AG04449 (cell line): Measurements from ENCODE around the gene TEAD1.

ENCODE experiments used
- CTCF ChIA-PET: fragments of 350-600 bp; formaldehyde crosslinking; extraction: SDS; loops from one replicate; lab custom pipeline; 2021; ENCODE audit warnings: antibody characterized with exemption; lab: Yijun Ruan, JAX
- POLR2A ChIA-PET: fragments of 400-600, 350-600 bp; formaldehyde crosslinking; extraction: SDS; loops from one replicate; lab custom pipeline; 2020; ENCODE audit warnings: antibody characterized with exemption, inconsistent platforms; lab: Yijun Ruan, JAX
- DNase-seq: peaks from one replicate; pipeline ENCODE4 v3.0.0-alpha.2; 2010; ENCODE audit warnings: low read depth, low spot score
- H3K4me3 ChIP-seq: 2 replicates; pipeline ENCODE4 v1.5.1; 2011; ENCODE audit warnings: low read depth, mild to moderate bottlenecking, control low read depth, low read length
- CTCF ChIP-seq: IDR thresholded peaks from one replicate; pipeline ENCODE4 v1.5.1; 2011; ENCODE audit warnings: mild to moderate bottlenecking, moderate library complexity, low read length, control low read depth, inconsistent platforms; ENCODE audit not compliant: insufficient read depth; ENCODE audit errors: missing control alignments

The TEAD1 gene

GRCh38 chr11:12884751-12885318 is 210.6 kb downstream of the TEAD1 start:
- CTCF ChIA-PET: interaction anchor here (0.7 to 2.5 kb wide), 3 partner anchors 9 to 554 kb away, joined by 3 to 8 read pairs (median 4); no protein-coding TSS in a partner anchor
- DNase-seq: no peak
- POLR2A ChIA-PET: no interaction called here
- no peak for TF ChIP-seq CTCF
- H3K4me3 ChIP-seq: no peak overlapping the region

DNA sequence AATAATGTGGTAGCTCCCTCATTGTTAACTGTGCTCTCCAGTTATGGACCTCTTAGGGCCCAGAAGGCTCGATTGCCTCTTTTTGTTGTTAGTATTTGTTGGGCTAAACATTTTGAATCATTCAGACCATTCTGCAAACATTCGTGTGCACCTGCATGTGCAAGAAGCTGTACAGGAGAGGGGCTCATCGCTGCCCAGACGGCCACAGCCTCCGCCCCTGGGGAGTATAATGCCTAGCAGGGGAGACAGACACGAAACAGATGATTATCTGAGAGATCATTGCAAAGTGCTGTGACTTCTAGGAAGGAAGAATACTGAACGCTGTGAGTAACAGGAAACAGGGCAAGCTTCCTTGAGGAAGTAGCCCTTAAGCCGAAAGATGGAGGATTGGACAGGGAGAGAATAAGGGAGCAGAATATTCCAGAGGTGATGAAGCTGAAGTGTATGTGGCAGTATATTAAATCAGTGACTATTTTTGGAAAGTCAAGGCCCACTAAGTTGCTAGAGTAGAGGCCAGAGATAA is 211.6 kb downstream of the TEAD1 start:
- DNase-seq: no peak
- POLR2A ChIA-PET: no interaction called here
- no peak overlapping the region for H3K4me3 ChIP-seq
- no peak for TF ChIP-seq CTCF
- CTCF ChIA-PET: interaction anchor here (0.6 to 2.5 kb wide), 7 partner anchors 9 to 597 kb away, joined by 3 to 8 read pairs (median 3); no protein-coding TSS in a partner anchor

DNA sequence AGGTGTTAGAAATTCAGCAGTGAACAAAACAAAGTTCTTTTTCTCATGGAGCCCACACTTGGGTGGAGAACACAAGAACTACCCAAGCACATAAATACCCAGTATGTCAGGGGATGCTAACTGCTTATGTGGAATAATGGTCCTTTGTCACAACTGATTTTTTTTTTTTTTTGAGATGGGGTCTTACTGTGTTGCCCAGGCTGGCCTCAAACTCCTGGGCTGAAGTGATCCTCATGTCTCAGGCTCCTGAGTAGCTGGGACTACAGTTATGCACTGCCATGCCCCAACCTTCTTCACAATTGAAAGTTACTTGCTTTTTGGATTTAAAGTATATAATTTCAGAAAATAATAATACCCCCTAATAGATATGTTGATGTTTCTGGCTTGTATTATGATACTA is 212.3 kb downstream of the TEAD1 start:
- ChIA-PET CTCF (interaction anchor here (1.0 to 2.5 kb wide), 5 partner anchors 13 to 598 kb away, joined by 3 to 8 read pairs (median 3); no protein-coding TSS in a partner anchor), POLR2A (no interaction called here)
- no peak for DNase-seq
- H3K4me3 ChIP-seq: no peak overlapping the region
- no peak for TF ChIP-seq CTCF

DNA sequence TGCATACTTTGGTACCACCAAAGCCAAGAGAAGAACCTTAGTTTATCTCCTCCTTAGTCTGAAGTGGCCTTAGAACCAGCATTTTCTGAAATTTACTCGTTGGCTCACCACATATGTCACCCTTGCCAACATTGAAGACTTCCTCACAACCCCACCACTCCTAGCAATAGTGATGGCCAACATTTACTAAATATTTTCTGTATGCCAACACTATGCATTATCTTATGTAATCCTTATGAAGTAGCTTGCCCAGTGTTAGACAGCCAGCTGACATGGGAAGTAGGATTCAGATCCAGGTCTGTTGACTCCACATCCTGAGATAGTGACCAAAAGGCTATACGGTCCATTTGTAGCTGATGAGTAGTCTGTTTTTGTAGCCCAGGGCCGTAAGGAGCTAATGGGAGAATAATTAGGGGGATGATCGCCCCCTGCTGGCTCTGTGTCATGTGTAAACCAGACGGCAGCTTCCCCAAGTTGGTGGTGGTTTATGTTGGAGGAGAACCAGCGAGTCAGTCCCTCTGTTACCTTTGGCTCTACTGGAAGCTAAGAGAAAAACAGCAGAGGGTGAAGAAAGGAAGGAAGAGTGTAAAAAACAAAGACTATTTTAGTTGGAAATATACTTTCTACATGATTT is 214.4 kb downstream of the TEAD1 start:
- peak; percentile 71 for DNase-seq
- TF ChIP-seq CTCF: peak; percentile 75
- CTCF ChIA-PET: interaction anchor here (0.7 to 7.3 kb wide), 56 partner anchors 10 to 602 kb away, joined by 3 to 82 read pairs (median 4); no protein-coding TSS in a partner anchor
- POLR2A ChIA-PET: interaction anchor here (1.0 to 1.3 kb wide), 4 partner anchors 9 to 600 kb away, joined by 3 to 4 read pairs (median 3); no protein-coding TSS in a partner anchor
- H3K4me3 ChIP-seq: no peak overlapping the region

GRCh38 chr11:12889243-12889642 is 215.0 kb downstream of the TEAD1 start:
- peak; percentile 52 for DNase-seq
- no peak overlapping the region for H3K4me3 ChIP-seq
- POLR2A ChIA-PET: interaction anchor here (0.6 to 1.3 kb wide), 6 partner anchors 9 to 601 kb away, joined by 3 to 4 read pairs (median 3); no protein-coding TSS in a partner anchor
- TF ChIP-seq CTCF: no peak
- CTCF ChIA-PET: interaction anchor here (0.8 to 7.3 kb wide), 51 partner anchors 8 to 602 kb away, joined by 3 to 82 read pairs (median 4); no protein-coding TSS in a partner anchor
